Activated CD8-positive, alpha-beta T cell treated with anti-CD3 and anti-CD28 coated beads for 36 hours (primary cell): ENCODE results near the gene YRDC. TPM values are rescaled to one million over a fixed set of nuclear protein-coding genes. Genes with fewer than 3 reads are reported as not detected.

Experiments
- ATAC-seq: fragments of 200-7000 bp; cut with Tn5 transposase; one replicate; pipeline ENCODE4 v1.10.0; 2021; ENCODE audit warnings: mild to moderate bottlenecking, moderate library complexity
- CTCF ChIA-PET: fragments of 350-600 bp; sonication (Branson Sonifier 250); formaldehyde crosslinking; loops from one replicate; lab custom pipeline; 2021; ENCODE audit warnings: antibody characterized with exemption; lab: Charles Lee
- POLR2A ChIA-PET: fragments of 350-600 bp; sonication (Branson Sonifier 250); formaldehyde crosslinking; loops from one replicate; lab custom pipeline; 2021; ENCODE audit warnings: antibody characterized with exemption; lab: Charles Lee
- DNase-seq: peaks from one replicate; pipeline ENCODE4 v3.0.0-alpha.2; 2020
- H3K27ac Mint-ChIP-seq: one replicate; pipeline ENCODE4 v1.8.0; 2021; ENCODE audit warnings: mild to moderate bottlenecking, mixed read lengths
- H3K27me3 Mint-ChIP-seq: one replicate; pipeline ENCODE4 v1.8.0; 2021; ENCODE audit warnings: mixed read lengths
- H3K36me3 Mint-ChIP-seq: one replicate; pipeline ENCODE4 v1.8.0; 2021; ENCODE audit warnings: low read depth, mixed read lengths
- H3K4me1 Mint-ChIP-seq: one replicate; pipeline ENCODE4 v1.8.0; 2021; ENCODE audit warnings: low read depth, mixed read lengths
- H3K4me3 Mint-ChIP-seq: one replicate; pipeline ENCODE4 v1.8.0; 2021; ENCODE audit warnings: mild to moderate bottlenecking, moderate library complexity, mixed read lengths
- H3K9me3 Mint-ChIP-seq: one replicate; pipeline ENCODE4 v1.8.0; 2021; ENCODE audit warnings: mixed read lengths
- CTCF ChIP-seq: fragments of 200-600 bp; IDR thresholded peaks from one replicate; pipeline ENCODE4 v1.8.0; 2022; ENCODE audit warnings: antibody characterized with exemption, mild to moderate bottlenecking
- intact Hi-C: fragments of 100-400 bp; cut with micrococcal nuclease; formaldehyde crosslinking; loops from one replicate; pipeline ENCODE4 v1.10.0; 2022
- total RNA-seq, 2 experiments: library from RNA; stranded (reverse); gene quantifications; one replicate each; pipeline ENCODE4 v1.2.3, GENCODE V29; 2021

YRDC gene
- total RNA-seq, 2 experiments from 2014 or later, result 36.2 to 37.1 TPM

GRCh38 chr1:37839676-37840075 lies 31.7 kb upstream of the YRDC start:
- CTCF ChIA-PET, result interaction anchor here (4.1 kb wide), 1 partner anchor 20 kb away, joined by 17 read pairs; the partner anchor contains the start of gene MTF1
- POLR2A ChIA-PET, result no interaction called here
- DNase-seq (no peak), ATAC-seq (no peak)
- no peak overlapping the region for H3K4me3 Mint-ChIP-seq
- H3K36me3 Mint-ChIP-seq, result peaks cover 23% of the 10 kb centered on the region
- no peak for TF ChIP-seq CTCF
- H3K4me1 Mint-ChIP-seq, result peaks cover 13% of the 10 kb centered on the region
- H3K27ac Mint-ChIP-seq, result no peak overlapping the region
- intact Hi-C loops, result no loop called here
- H3K9me3 Mint-ChIP-seq, result no peaks in the 10 kb centered on the region
- no peaks in the 10 kb centered on the region for H3K27me3 Mint-ChIP-seq

- no peaks in the 10 kb centered on the region for H3K9me3 Mint-ChIP-seq
- TF ChIP-seq CTCF, result no peak
- no peak overlapping the region for H3K27ac Mint-ChIP-seq
- H3K4me1 Mint-ChIP-seq, result no peaks in the 10 kb centered on the region
- ATAC-seq (no peak), DNase-seq (no peak)
- intact Hi-C loops, result no loop called here
- ChIA-PET CTCF (interaction anchor here (0.7 kb wide), 1 partner anchor 25 kb away, joined by 3 read pairs; no protein-coding TSS in a partner anchor), POLR2A (no interaction called here)
- no peaks in the 10 kb centered on the region for H3K27me3 Mint-ChIP-seq
- peaks cover 33% of the 10 kb centered on the region for H3K36me3 Mint-ChIP-seq
- H3K4me3 Mint-ChIP-seq, result no peak overlapping the region
Measured at GRCh38 chr1:37836788-37837187, 28.8 kb upstream of the YRDC start.

GRCh38 chr1:37831809-37832208 lies 23.8 kb upstream of the YRDC start:
- Mint-ChIP-seq H3K27me3 (no peaks in the 10 kb centered on the region), H3K9me3 (no peaks in the 10 kb centered on the region), H3K4me3 (no peak overlapping the region), H3K36me3 (peaks cover 29% of the 10 kb centered on the region), H3K4me1 (peaks cover under 1% of the 10 kb centered on the region), H3K27ac (no peak overlapping the region)
- intact Hi-C loops, result no loop called here
- ATAC-seq (no peak), DNase-seq (no peak)
- ChIA-PET POLR2A (interaction anchor here (0.6 kb wide), 1 partner anchor 11 kb away, joined by 3 read pairs; no protein-coding TSS in a partner anchor), CTCF (no interaction called here)
- TF ChIP-seq CTCF, result no peak

- peaks cover 29% of the 10 kb centered on the region for H3K36me3 Mint-ChIP-seq
- ATAC-seq (no peak), DNase-seq (no peak)
- no peaks in the 10 kb centered on the region for H3K9me3 Mint-ChIP-seq
- intact Hi-C loops, result no loop called here
- H3K27ac Mint-ChIP-seq, result no peak overlapping the region
- ChIA-PET CTCF (no interaction called here), POLR2A (interaction anchor here (0.6 to 0.7 kb wide), 2 partner anchors 10 to 11 kb away, joined by 3 read pairs; no protein-coding TSS in a partner anchor)
- peaks cover 3% of the 10 kb centered on the region for H3K4me1 Mint-ChIP-seq
- no peak for TF ChIP-seq CTCF
- no peak overlapping the region for H3K4me3 Mint-ChIP-seq
- H3K27me3 Mint-ChIP-seq, result no peaks in the 10 kb centered on the region
Measured at GRCh38 chr1:37831109-37831508, 23.1 kb upstream of the YRDC start.

- ATAC-seq (no peak), DNase-seq (no peak)
- Mint-ChIP-seq H3K27me3 (no peaks in the 10 kb centered on the region), H3K9me3 (no peaks in the 10 kb centered on the region), H3K4me1 (peaks cover 18% of the 10 kb centered on the region), H3K4me3 (no peak overlapping the region), H3K36me3 (peaks cover 29% of the 10 kb centered on the region), H3K27ac (no peak overlapping the region)
- intact Hi-C loops, result no loop called here
- ChIA-PET CTCF (interaction anchor here (0.9 kb wide), 1 partner anchor 32 kb away, joined by 4 read pairs; no protein-coding TSS in a partner anchor), POLR2A (no interaction called here)
- no peak for TF ChIP-seq CTCF
Measured at GRCh38 chr1:37828410-37829074, 20.5 kb upstream of the YRDC start.
